Right lung (tissue), 5 donors: Measurements from ENCODE around the gene FOXN3. TPM values are rescaled to one million over a fixed set of nuclear protein-coding genes. Genes with fewer than 3 reads are reported as not detected.
"Not testable (repeated sequence)": the region's sequence is repeated elsewhere in the genome, so short reads cannot be mapped to it uniquely, and the experiment has no call there.

Experiments used
- DNase-seq, 2 donors: peaks; one replicate each; pipeline ENCODE4 v3.0.0-alpha.2; 2013
- polyA plus RNA-seq, 5 donors: library from polyadenylated mRNA; unstranded; fragments of 120-200 nt; gene quantifications; one replicate each; pipeline versions ENCODE4 v1.2.1 to v1.2.3, GENCODE V29; 2013; ENCODE audit warnings: inconsistent platforms in 1 of 5, low replicate concordance in 1 of 5; ENCODE audit not compliant: insufficient read length in 5 of 5, insufficient read depth in 1 of 5

Gene FOXN3
- polyA plus RNA-seq, 5 donors, result 34.0 to 48.1 (median 45.4) TPM

DNA sequence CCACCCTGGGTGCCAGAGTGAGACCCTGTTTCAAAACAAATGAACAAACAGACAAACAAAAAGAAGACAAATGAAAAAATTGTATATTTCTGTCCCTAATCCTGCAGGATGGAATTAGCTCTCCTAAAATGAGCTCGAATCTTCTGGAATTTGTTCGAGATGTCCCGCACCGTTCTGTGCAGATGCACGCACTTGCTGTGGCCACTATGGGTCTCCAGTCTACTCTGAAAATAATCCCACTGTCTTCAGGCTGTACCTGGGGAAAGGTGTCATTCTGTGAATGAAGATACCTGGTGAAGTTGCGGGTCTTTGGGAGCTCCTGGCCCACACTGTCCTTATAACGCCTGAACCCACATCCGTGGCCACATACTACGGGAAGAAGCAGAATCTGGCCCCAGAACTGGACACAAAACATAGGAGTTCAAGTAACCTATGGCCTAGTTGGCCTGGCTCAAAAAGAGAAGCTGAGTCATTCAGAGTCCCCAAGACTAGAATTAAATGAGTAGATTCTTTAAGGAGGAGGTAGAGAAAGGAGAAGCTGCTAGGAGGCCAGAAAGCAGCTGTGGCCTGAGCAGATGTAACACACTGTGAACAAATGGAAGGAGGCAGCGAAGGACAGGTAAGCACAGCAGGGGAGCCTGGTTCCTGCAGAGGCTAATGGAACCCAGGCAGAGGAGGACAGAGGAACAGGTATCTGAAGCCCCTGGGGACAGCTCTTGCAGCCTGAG, 108.6 kb downstream of the FOXN3 start:
- no peak for DNase-seq

DNA sequence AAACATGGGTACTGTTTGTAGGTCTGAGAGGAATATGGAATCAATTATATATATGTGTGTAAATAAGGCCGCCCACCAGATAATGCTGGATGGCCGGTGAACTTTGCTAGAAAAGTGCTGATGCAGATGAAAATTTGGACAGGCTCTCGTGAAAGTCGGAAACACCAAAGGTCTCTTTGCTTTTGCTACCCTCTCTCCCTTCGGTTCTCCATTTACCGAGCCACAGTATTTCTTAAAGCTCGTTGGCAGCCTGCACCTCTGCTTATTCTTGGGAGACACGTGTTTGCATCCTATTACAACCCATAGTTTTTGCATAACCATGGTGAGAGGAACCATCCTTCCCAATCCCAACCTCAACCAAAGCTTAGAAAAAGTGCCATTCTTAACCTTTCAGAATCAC, 109.6 kb downstream of the FOXN3 start:
- no peak for DNase-seq

DNA sequence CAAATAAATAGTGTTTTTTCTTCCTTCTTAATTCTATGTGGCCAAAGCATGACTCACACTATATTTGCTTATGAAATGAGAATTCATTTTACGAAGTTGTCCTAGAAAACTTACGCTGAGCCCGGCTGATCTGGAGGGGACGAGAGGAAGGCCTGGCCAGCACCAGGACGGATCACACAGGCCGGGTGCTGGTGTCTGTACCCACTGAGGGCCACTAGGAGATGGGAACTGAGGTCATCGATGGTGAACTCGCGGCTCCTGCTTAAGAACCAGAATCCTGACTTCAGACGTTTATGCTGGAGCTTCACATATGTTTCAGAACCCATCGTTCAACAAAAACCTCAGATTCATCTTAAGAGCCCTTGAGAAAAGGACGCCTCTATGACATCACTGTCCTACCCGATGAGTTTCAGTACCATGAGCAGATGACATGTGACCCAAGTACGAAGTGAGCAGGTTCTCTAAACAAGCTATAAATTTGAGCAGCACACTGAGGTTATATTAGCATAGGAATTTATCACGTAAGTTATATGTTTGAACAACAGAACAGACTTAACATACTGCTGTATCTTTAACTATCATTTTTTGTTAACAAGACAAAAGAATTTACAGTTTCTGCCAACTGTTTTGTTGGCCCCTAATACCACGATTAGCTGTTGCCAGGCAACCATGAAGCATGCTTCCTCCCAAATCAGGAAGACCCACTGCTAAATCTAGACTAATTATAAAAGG, 111.9 kb downstream of the FOXN3 start:
- DNase-seq, result peak; percentile 82 to 89

DNA sequence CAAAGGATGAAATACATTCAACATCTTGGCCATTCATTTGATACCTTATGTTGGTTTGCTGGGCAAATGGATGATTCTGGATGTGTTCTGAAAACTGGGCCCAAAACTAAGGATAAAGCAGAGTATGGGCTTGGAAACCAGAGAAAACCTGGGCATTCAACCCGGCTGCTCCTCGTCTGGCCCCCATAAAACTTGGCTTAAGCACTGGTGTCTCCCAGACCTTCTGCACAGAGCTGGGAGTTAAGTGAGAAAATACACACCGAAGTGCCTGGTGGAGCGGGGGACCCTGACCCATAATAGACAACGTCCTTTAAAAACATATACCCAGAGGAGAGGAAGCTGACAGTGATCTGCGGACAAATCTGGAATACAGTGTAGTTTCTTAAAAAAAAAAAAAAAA, 112.5 kb downstream of the FOXN3 start:
- DNase-seq, result peak in 1 of 2 donors; percentile 27

DNA sequence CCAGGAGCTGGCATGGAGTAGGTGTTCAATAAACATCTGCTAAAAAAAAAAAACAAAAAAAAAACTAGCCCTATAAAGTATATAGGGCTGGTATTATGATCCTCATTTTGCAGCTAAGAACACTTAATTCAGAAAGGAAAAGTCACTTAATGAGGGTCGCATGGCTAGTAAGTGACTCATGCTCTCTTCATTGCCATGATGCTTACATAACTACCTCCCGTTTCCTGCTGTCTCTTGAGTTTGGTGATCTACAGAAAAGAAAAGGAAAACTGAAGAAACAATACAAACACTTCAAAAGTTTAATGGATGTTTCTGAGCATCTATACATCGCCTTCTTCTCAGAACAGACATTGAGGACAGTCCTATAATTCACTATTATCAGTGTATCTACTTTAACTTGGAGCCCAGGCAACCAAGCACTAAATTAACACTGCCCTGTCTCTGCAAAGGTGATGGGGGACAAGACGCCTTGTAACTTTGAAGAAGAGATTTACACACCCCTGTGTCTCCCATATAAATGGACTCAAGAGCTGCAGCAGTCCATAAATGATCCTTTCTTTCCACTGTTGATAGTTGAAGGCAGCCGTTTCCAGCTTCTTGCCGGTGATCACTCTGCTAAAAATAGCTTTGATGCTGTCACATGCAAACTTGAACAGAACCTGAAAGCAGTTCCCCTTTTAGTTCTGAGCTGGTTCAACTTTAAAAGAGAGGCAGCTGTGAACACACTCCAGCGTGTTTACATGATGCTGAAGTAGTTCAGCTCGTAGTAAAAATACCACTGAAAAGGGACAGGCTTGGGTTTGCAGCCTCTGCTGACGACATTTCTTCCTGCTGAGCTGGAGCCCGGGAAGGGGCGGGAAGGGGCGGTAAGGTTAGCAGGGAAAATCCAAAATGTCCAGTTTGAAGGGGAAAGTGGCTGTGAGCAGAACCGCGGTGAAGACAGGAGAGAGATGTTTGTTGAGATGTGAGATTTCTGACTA, 113.3 kb downstream of the FOXN3 start:
- DNase-seq, result peak; percentile 84 to 89

DNA sequence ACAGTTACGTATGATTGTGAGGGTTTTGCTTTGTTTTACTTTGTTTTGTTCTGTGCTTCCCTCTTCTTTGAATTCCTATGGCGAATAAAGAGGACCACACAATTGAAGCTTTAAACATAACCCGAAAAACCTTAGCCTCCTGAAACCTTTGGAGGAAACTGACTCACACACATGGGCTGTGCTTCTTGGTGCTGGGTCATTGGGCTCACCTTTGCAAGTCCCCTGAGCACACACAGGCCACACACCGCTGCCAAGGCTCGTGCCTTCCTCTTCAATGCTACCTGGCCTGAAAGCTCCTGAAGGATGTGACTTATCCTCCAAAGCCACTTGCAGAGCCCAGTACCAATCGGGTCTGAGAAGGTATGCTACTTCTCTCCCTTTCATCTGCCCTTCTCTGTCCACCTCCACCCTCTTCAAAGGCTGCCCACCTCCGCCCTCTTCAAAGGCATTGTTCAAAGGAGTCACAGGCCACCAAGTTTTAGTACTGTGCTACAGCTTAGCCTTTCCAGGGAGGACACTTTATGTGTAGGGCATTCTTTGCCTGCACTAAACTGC, 114.6 kb downstream of the FOXN3 start:
- no peak for DNase-seq

DNA sequence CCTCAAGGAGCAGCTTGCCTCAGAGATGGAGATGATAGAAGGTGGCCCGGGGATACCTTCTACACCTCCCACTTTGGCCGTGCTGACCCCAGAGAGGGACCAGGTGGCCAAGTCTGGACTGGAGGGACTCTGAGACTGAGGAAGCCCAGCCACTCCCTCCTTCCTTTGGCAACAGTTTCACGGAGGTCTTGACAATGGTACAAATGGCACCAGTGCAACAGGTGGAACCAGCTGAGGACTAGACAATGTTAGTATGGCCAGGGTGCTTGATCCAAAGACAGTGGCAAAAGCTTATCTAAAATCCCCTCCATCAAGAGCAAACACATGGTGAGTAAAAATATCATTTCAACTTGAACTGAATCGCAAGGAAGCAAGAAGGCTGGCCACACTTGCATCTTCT, 117.4 kb downstream of the FOXN3 start:
- no peak for DNase-seq

DNA sequence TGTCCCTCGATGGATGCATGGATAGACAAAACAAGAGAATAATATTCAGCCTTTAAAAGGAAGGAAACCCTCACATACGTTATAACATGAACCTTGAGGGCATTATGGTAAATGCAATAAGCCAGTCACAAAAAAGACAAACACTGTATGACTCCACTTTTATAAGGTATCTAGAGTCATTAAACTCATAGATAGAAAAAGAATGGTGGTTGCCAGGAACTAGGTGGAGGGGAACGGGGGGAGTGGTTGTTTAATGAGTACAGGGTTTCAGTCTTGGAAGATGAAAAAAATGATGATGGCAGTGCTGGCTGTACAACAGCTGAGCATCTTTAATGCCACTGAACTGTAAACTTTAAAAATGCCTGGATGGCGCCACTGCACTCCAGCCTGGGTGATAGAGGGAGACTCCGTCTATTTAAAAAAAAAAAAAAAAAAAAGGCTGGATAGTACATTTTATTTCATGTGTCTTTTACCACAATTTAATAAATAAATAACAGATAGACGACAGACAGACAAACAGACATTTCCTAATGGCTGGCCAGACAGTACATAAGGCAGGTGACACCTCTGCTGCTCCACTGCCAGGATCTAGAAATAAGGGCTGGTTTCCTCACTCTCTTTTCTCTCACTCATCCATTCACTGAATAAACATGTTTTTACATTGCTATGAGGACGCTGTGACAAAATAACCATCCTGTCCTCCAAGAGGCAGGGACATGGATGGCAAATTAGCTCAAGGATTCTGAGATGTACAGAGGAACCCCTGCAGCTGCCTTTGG, 118.8 kb downstream of the FOXN3 start:
- no peak for DNase-seq

DNA sequence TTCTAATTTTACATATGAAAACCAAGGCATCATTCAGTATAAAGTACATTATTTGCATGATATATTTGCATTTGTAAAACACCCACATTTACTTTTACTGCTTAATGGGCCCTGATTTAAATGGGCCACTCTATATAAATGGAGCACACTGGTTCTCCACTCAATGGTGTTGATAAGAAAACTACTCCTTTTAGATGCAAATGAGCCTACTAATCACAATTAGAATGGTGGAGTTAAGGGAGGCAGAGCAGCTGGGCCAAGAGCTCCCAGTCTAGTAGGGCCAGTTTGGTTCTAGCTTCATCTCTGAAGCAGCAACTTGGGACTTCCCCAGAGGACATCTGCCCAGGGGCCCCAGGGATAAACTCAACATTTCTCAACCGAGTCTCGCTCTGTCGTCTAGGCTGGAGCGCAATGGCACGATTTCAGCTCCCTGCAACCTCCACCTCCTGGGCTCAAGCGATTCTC, 120.7 kb downstream of the FOXN3 start:
- no peak for DNase-seq

DNA sequence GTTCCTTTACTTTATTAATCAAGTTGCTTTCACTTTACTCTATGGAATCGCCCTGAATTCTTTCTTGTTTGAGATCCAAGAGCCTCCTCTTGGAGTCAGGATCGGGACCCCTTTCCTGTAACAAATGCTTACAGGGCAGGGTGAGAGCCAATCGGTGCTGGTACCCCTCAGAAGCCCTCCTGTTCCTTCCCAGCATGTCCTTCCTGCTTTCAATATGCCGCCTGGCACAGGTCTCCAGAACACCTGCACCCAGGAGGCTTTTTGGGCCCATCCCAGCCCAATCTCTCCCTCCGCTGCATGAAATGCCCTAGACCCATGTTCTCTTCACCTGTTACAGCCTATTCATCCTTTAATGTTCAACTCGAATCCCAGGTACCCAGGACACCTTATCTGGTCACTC, 122.2 kb downstream of the FOXN3 start:
- no peak for DNase-seq

DNA sequence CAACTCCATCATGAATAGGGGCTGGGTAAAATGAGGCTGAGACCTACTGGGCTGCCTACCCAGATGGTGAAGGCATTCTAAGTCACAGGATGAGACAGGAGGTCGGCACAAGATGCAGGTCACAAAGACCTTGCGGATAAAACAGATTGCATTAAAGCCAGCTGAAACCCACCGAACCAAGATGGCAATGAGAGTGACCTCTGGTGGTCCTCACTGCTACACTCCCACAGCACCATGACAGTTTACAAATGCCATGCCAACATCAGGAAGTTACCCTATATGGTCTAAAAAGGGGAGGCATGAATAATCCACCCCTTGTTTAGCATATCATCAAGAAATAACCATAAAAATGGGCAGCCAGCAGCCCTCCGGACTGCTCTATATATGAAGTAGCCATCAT, 122.6 kb downstream of the FOXN3 start:
- not testable (repeated sequence) for DNase-seq

DNA sequence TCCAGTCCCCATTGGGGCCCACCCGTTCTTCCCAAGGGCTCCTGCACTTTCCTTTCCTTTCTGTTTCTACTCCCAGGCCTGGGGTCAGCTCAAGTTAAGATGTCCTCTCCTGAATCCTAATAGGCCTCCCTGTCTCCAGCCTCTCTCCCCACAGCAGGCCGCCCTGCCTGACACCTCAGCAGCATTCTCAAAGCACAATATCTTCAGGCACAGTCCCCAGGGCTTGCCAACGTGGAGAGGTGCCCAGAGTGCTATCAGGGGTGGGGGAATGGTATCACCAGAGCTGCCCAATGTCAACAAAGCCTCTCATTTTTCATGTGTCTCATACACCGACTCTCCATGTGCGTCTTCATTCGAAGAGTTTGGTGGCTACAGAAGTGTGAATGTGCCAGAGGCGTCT, 123.0 kb downstream of the FOXN3 start:
- DNase-seq, result no peak

DNA sequence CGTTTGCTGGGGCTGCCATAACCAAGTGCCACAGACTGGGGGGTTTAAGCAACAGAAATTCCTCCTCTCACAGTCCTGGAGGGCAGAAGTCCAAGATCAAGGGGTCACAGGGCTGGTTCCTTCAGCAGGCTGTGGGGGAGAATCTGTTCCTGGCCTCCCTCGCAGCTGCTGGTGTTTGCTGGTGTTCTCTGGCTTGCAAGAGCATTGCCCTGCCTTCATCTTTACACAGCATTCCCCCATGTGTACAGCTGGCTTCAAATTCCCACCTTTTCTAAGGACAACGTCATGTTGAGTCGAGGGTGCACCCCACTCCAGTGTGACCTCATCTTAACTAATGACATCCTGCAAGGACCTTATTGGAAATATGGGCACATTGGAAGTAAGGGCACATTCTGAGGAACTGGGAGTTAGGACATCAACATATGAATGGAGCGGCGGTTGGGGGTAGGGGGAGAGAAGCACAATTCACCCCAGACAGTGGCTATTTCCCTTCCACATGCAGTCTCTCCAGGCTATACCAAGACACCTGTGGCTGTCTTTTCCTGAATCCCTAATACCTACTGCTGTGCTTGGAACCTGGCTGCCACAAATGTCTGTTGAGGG, 123.6 kb downstream of the FOXN3 start:
- DNase-seq, result no peak

DNA sequence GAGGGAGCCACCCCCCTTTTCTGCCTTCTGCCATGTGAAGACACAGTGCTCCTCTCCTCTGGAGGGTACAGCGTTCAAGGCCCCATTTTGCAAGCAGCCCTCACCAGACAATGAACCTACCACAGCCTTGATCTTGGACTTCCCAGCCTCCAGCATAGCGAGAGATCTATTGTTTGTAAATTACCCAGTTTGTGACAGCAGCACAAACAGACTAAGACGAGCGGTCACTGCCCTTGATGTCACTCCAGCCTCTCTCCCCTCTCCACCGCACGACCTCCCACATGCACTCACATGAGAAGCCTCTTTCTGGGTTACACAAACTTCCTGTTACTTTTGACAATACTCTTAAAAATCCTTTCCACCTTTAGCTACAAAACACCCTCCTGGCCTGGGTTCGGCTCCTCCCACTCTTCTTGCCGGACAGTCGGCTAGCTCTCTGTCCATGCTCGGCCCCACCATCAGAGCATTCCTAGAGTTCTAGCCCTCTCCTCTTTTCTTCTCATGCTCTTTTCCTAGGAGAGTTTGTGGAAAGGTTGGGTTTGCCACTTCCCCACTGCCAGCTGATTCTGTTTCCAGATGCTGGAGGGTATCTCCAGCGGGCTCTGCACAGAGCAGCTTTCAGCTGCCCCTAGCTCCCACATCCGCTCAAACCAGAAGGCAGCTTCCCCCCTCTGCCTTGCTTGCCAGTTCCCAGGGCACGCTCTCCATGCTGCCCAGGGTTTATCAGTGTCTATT, 124.3 kb downstream of the FOXN3 start:
- DNase-seq, result no peak

DNA sequence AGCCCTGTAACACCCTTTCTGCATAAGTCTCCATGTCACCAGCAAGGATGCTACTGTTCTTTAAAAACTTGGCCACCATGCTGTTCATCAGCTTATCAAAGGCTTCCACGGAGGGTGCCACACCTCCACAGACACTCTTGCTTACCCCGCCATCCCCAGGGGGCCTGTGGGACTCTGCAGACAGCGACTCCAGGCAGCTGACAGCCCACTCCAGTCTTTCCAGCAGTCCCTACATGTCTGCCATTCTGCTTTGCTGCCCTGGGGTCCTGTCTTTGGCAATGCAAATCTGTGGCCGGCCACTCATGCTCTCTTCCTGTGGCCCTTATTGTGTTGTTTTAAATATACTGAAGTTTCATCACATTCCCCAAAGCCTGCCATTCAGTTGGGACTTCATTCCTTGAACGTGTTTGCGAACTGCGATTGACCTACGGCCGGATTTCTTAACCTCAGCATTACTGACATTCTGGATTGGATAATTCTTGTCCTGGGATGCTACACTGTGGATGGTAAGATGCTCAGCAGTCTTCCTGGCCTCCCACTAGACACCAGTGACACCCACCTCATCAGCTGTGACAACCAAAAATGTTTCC, 125.6 kb downstream of the FOXN3 start:
- DNase-seq, result no peak

DNA sequence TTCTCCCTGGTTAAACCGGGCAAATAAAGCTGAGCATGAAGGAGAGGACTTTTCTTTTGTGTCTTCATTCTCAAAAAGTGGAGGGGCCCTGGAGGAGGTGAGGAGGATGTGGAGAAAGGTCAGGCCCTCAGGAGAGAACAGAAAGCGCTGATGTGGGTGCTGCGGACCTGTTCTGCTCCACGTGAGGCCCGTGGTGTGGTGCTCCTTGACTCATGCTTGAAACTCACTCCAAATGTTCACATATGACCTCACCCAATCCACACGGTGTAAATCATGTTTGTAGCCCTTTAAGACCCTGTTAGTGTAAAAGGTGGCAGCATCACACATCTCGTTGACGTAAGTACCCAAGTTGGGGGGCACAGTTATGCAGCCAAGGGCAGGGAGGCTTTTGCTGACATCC, 126.2 kb downstream of the FOXN3 start:
- DNase-seq, result no peak

DNA sequence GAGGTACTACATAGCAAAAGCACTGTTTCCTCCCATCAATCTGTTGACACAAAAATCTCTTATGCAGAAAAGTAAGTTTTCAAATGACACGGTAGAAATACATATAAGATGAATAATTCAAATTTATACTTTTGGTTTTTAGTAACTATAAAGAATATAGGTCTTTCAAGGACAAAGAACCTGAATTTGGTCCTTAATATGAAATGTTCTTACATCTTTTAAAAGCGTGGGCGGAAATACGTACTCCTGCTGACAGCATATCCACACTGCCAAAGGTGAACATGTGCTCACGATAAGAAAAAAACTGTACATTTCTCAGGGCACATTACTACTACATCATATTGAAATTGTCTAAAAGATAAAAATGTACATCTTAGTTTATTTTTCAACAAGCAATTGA, 127.6 kb downstream of the FOXN3 start:
- no peak for DNase-seq

DNA sequence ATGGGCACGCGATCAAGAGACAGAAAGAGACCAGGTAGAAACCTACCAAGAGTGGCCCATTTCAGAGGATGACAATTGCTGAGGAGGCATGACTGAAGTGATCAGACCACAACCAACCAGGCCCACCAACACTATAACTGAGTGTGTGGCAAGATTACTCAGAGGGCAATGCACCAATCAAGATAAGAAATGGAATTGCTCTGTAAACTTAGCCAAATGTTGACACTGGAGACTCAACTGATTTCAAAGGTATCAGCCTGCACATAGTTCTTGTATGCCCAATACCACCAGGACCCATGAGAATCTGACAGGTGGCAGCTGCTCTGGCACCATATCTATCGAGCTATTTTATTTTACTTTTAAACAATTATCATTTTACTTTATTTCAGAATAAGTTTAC, 128.9 kb downstream of the FOXN3 start:
- no peak for DNase-seq

DNA sequence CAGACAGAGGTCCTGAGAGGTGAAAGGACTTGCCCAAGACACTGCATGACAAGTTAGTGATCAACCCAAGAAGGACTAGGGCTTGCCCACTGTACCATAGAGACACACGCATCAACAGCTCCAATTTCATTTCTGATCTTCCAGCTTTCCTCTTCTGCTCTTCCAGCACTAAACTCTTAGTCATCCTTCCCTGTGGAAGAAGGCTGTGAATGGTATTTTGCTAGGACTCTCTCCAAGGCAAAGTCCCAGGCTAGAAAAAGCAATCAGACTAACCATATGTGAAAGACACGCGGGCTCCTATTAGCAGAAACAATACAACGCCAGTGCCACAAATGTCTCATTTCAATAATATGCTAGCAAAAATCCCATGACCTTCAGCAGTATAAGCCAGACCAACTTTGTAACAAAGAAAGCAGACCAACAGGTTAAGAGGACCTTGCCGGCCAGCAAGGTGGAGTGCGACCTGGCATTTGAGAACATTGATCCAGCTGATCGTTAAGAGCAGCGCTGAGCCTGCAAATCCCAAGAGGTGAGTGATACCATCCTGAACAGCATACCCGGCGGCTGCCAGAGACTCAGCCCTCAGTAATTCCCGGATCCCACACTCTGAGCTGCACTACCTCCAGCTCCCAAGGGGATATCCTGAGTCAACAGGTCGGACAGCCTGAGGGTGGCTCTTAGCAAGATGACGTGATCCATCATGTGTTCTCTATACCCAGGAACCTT, 132.5 kb downstream of the FOXN3 start:
- DNase-seq, result no peak
